Tibial nerve (tissue), 4 donors: ENCODE measurements around the gene NT5DC2. TPM values are rescaled to one million over a fixed set of nuclear protein-coding genes. Genes with fewer than 3 reads are reported as not detected.
A peak's percentile ranks its signal among the peaks of the same experiment; 100 is the strongest.

Experiments
- DNase-seq, 2 donors: peaks; one replicate each; pipeline ENCODE4 v3.0.0-alpha.2; 2019; ENCODE audit warnings: low spot score in 2 of 2
- H3K27ac ChIP-seq, 4 donors: fragments of 200-600 bp; sonication (generic) in 3 of 4; one replicate each; pipeline ENCODE4 v1.5.1; 2017 to 2019; ENCODE audit warnings: mild to moderate bottlenecking in 1 of 4
- H3K27me3 ChIP-seq, 2 donors: fragments of 200-600 bp; sonication (generic) in 1 of 2; one replicate each; pipeline versions ENCODE4 v1.5.1 to v1.6.0; 2017 to 2019
- H3K36me3 ChIP-seq, 3 donors: fragments of 200-600 bp; sonication (generic); one replicate each; pipeline ENCODE4 v1.5.1; 2018 to 2019
- H3K4me1 ChIP-seq, 4 donors: fragments of 200-600 bp; sonication (generic) in 3 of 4; one replicate each; pipeline ENCODE4 v1.5.1; 2017 to 2019
- H3K4me3 ChIP-seq, 4 donors: fragments of 200-600 bp; sonication (generic) in 3 of 4; one replicate each; pipeline ENCODE4 v1.5.1; 2017 to 2019; ENCODE audit warnings: mild to moderate bottlenecking in 1 of 4, moderate library complexity in 1 of 4
- H3K9me3 ChIP-seq, 4 donors: fragments of 200-600 bp; sonication (generic) in 3 of 4; one replicate each; pipeline ENCODE4 v1.5.1; 2017 to 2019
- EP300 ChIP-seq, 2 donors: sonication (generic); formaldehyde crosslinking; IDR thresholded peaks; one replicate each; pipeline ENCODE4 v1.6.1; 2017; ENCODE audit warnings: antibody characterized with exemption in 2 of 2, mild to moderate bottlenecking in 1 of 2
- POLR2A ChIP-seq, 2 donors: fragments of 450-650 bp; IDR thresholded peaks; one replicate each; pipeline ENCODE4 v1.6.1; 2017; ENCODE audit warnings: antibody characterized with exemption in 2 of 2, mild to moderate bottlenecking in 2 of 2, moderate library complexity in 2 of 2
- WGBS, 2 donors: methylation state at CpG; one replicate each; pipeline ENCODE4 v1.1.5; 2018; 5-methylcytosine and 5-hydroxymethylcytosine counted together
- total RNA-seq, 4 donors: library from RNA; depleted of rRNA; stranded (reverse); fragments of >200 nt; gene quantifications; one replicate each; pipeline ENCODE4 v1.1.0, GENCODE V29; 2016
- TF ChIP-seq, protein P1 (sequence below), 5 experiments: fragments of 200-600 bp in 3 of 5; fragments of 450-650 bp in 2 of 5; sonication (generic) in 3 of 5; IDR thresholded peaks; one replicate each; pipeline ENCODE4 v1.5.1; 2016 to 2019; ENCODE audit warnings: antibody characterized with exemption in 5 of 5, mild to moderate bottlenecking in 3 of 5, moderate library complexity in 2 of 5

Gene NT5DC2
- total RNA-seq, 4 donors from 2014 or later = 71.1 to 133 (median 94.2) TPM

- DNase-seq = peak in 1 of 2 donors; percentile 13
- TF ChIP-seq EP300 (IDR thresholded peaks at IDR 0.05) = peak in 1 of 2 donors; percentile 42
- TF ChIP-seq, protein P1, sequence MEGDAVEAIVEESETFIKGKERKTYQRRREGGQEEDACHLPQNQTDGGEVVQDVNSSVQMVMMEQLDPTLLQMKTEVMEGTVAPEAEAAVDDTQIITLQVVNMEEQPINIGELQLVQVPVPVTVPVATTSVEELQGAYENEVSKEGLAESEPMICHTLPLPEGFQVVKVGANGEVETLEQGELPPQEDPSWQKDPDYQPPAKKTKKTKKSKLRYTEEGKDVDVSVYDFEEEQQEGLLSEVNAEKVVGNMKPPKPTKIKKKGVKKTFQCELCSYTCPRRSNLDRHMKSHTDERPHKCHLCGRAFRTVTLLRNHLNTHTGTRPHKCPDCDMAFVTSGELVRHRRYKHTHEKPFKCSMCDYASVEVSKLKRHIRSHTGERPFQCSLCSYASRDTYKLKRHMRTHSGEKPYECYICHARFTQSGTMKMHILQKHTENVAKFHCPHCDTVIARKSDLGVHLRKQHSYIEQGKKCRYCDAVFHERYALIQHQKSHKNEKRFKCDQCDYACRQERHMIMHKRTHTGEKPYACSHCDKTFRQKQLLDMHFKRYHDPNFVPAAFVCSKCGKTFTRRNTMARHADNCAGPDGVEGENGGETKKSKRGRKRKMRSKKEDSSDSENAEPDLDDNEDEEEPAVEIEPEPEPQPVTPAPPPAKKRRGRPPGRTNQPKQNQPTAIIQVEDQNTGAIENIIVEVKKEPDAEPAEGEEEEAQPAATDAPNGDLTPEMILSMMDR (IDR thresholded peaks at IDR 0.05) = no peak
- Histone ChIP-seq H3K4me1 (peaks cover 0 to 44% (median 5%) of the 10 kb centered on the region in 4 donors), H3K27ac (peak overlapping the region; percentile 36 to 69 (median 56)), H3K4me3 (no peak overlapping the region), H3K27me3 (no peaks in the 10 kb centered on the region), H3K9me3 (no peaks in the 10 kb centered on the region), H3K36me3 (peaks cover 0 to 86% (median 0%) of the 10 kb centered on the region in 3 donors)
- WGBS, 2 donors = 75 to 84% methylated on average over 11 to 26 of the region's 34 CpGs
Observed at GRCh38 chr3:52524752-52525679, 8.6 kb downstream of the NT5DC2 start.

DNA sequence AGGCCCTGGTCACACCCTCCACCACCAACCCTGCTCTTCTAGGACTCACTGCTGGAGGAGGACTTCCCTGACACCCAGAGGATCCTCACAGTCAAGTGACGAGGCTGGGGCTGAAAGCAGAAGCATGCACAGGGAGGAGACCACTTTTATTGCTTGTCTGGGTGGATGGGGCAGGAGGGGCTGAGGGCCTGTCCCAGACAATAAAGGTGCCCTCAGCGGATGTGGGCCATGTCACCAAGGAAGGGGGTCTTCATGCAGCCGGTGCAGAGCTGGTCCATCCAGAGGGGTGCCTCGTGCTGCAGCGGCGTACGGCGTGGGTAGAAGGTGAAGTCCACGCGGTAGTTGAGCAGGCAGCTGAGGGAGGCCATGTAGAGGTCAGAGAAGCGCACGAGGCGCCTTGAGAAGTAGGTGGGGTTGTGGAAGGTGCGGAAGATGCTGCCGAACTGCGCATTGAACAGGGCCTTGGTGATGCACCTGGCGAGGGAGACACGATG, 9.4 kb downstream of the NT5DC2 start:
- Histone ChIP-seq H3K27ac (peak overlapping the region in 2 of 4 donors; percentile 67 to 69), H3K27me3 (no peaks in the 10 kb centered on the region), H3K4me3 (no peak overlapping the region), H3K4me1 (peaks cover 0 to 36% (median 4%) of the 10 kb centered on the region in 4 donors), H3K36me3 (peaks cover 0 to 92% (median 0%) of the 10 kb centered on the region in 3 donors), H3K9me3 (no peaks in the 10 kb centered on the region)
- TF ChIP-seq EP300 (IDR thresholded peaks at IDR 0.05) (no peak), POLR2A (IDR thresholded peaks at IDR 0.05) (no peak)
- TF ChIP-seq, protein P1 (IDR thresholded peaks at IDR 0.05) = no peak
- 92 to 94% methylated on average over 18 of the region's 18 CpGs for WGBS, 2 donors
- DNase-seq = peak in 1 of 2 donors; percentile 6

DNA sequence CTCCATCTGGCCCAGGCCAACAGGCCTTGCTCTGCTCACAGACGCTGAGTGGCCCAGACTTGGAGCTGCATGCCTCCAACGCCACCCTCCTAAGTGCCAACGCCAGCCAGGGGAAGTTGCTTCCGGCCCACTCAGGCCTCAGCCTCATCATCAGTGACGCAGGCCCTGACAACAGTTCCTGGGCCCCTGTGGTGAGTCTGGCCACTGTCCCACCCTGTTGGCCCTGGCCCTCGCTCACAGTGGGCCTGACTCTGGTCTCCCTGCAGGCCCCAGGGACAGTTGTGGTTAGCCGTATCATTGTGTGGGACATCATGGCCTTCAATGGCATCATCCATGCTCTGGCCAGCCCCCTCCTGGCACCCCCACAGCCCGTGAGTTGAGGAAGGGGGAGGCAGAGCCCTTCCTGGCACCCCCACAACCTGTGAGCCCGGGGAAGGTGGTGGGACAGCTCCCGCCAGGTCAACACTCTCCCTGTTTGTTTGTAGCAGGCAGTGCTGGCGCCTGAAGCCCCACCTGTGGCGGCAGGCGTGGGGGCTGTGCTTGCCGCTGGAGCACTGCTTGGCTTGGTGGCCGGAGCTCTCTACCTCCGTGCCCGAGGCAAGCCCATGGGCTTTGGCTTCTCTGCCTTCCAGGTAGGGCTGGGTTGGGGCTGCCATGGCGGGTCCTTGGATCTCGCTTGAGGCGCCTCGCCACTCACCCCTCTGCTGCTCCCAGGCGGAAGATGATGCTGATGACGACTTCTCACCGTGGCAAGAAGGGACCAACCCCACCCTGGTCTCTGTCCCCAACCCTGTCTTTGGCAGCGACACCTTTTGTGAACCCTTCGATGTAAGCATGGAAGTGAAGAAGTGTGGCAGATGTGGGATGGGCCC, 10.0 kb downstream of the NT5DC2 start:
- TF ChIP-seq POLR2A (IDR thresholded peaks at IDR 0.05) = no peak
- TF ChIP-seq EP300 (IDR thresholded peaks at IDR 0.05) = no peak
- TF ChIP-seq, protein P1 (IDR thresholded peaks at IDR 0.05) = no peak
- DNase-seq = peak in 1 of 2 donors; percentile 11
- H3K4me3 ChIP-seq = no peak overlapping the region
- no peaks in the 10 kb centered on the region for H3K9me3 ChIP-seq
- H3K36me3 ChIP-seq = peaks cover 0 to 87% (median 0%) of the 10 kb centered on the region in 3 donors
- H3K27me3 ChIP-seq = no peaks in the 10 kb centered on the region
- peak overlapping the region in 1 of 4 donors; percentile 67 for H3K27ac ChIP-seq
- H3K4me1 ChIP-seq = peaks cover 0 to 42% (median 6%) of the 10 kb centered on the region in 4 donors
- WGBS, 2 donors = 93% methylated on average over 17 to 20 of the region's 26 CpGs

GRCh38 chr3:52522651-52523251, 10.9 kb downstream of the NT5DC2 start:
- WGBS, 2 donors = 92 to 93% methylated on average over 14 of the region's 14 CpGs
- TF ChIP-seq, protein P1 (IDR thresholded peaks at IDR 0.05) = no peak
- no peak for TF ChIP-seq EP300 (IDR thresholded peaks at IDR 0.05)
- no peak for TF ChIP-seq POLR2A (IDR thresholded peaks at IDR 0.05)
- H3K36me3 ChIP-seq = peaks cover 0 to 79% (median 0%) of the 10 kb centered on the region in 3 donors
- no peak overlapping the region for H3K27ac ChIP-seq
- no peak overlapping the region for H3K4me3 ChIP-seq
- H3K27me3 ChIP-seq = no peaks in the 10 kb centered on the region
- no peaks in the 10 kb centered on the region for H3K9me3 ChIP-seq
- peaks cover 0 to 45% (median 9%) of the 10 kb centered on the region in 4 donors for H3K4me1 ChIP-seq
- no peak for DNase-seq
